K562 (cell line): ENCODE results near the gene TRIM68.

ENCODE experiments used
- PHF20 ChIP-seq: fragments of 450-650 bp; IDR thresholded peaks from 2 replicates; pipeline ENCODE4 v1.6.1; 2018; ENCODE audit not compliant: partially characterized antibody
- TBP ChIP-seq: optimal IDR thresholded peaks from 2 replicates; pipeline ENCODE3; 2011; ENCODE audit warnings: low read depth, low read length, improper control_type of control experiment
- TCF7L2 ChIP-seq: fragments of 150-350 bp; IDR thresholded peaks from 2 replicates; pipeline ENCODE4 v1.6.1; 2016; ENCODE audit warnings: low read depth, mild to moderate bottlenecking, low read length, moderate library complexity
- ZNF707 ChIP-seq: fragments of 250-450 bp; sonication (Bioruptor Pico); conservative IDR thresholded peaks from 2 replicates; pipeline ENCODE4 v1.8.0; 2022; ENCODE audit warnings: inconsistent platforms, mild to moderate bottlenecking, moderate library complexity

DNA sequence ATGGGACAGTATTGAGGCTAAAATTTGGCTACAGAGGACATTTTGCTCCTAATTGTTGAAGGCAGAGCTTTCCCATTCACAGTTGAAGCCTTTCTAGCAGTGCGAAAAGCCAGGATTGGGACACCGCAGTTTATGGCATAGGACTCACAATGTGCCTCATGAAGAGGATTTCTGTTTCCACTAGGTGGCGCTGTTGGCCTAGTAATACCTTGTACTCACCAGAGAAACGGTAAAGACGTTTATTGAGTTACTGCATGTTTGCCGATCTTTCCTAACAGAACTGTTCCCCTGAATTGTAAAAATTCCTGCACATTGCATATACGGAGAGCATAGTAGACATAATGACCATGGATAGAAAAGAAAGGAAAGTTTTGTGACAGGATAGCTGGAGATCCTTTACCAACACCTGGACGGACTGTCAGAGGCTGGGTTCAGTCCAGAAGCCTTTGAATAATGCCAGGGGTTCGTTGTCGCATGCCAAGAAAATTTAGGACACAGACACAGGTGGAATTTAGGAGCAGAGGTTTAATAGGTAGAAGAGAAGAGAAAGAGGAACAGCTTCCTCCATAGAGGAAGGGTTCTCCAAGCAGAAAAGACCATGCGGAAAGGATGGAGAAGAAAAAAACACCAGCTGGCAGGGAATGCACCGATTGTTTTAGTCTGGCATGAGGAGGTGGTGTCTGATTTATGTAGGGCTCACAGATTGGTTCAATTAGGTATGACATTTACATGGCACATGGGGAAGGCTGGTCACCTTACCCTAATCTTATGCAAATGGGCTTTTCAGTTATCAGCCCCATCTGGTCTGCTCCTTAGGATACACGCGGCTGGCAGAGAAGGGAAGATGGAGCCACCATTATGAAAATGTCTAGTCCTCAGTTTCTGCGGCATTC, 18.4 kb upstream of the TRIM68 start:
- TF ChIP-seq ZNF707 (no peak), PHF20 (no peak), TCF7L2 (no peak), TBP (no peak)
